Stimulated activated CD4-positive, alpha-beta T cell treated with anti-CD3 and anti-CD28 coated beads, TNF-alpha, amount 100 ng/mL, for 48 hours (primary cell): ENCODE data around the gene PDCL2.

Experiments used
- DNase-seq, 3 donors: peaks; one replicate each; pipeline ENCODE4 v3.0.0-alpha.2; 2020; ENCODE audit warnings: low read depth in 3 of 3

The PDCL2 gene

DNA sequence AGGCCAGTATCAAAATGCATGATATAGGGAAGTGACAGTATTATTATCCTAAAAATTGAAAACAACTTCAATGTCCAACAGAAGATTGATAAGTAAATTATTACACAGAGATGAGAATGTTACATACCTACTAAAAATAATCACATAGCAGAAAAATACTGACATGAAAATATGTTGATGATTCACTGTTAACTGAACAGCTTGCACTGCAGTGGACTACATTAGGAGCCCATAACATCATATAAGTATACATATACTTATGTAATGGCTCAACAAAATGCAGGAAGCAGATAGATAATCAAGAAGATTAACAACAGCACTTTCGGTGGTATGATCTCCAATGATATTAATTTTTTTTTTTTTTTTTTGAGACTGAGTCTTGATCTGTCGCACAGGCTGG is 52.4 kb downstream of the PDCL2 start:
- no peak for DNase-seq

DNA sequence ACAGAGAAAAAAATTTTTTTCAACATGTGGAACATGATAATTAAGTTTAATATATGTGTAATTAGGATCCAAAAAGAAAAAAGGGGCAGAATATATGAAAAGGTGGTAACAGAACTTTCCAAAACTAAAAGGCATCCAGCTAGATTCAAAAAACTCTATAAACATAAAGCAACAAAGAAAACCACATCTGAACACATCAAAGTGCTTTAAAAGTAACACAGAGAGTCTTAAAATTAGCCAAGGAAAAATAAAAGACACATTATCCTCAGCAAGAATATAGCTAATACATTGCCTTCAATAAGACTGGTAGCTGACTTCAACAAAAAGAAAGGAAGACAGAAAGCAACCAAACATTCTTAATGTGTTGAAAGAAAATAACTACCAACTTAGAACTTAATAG is 53.5 kb downstream of the PDCL2 start:
- no peak for DNase-seq

DNA sequence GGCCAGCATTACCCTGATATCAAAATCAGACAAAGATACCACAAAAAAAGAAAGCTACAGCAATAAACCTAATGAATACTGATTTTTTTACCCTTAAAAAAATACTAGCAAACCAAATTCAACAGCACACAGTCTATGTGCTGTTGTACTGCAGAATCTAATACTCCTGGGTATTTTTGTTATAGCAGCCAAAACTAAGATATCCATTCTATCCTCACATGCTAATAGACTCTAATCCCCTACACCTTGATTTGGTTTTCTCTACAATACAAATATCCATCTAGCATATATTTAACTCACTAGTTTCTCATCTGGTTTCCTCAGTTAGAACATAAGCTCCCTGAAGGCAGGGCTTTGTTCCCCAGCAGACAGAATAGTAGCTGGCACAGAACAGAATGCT is 57.7 kb downstream of the PDCL2 start:
- no peak for DNase-seq

DNA sequence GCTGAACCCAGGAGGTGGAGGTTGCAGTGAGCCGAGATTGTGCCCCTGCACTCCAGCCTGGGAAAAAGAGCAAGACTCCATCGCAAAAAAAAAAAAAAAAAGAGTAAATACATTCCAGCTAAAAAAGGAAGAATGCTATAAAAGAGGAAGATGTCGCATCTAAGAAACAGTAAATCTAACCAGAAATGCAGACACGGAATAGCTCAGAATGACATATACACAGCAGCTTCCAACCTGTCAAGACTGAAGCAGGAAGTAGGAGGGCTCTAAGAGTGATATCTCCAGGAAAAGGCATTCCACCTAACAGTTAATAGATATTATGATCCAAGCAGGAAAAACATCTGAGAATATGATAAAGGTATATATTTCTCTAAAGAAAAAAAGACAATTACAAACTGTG is 61.4 kb downstream of the PDCL2 start:
- DNase-seq = no peak

DNA sequence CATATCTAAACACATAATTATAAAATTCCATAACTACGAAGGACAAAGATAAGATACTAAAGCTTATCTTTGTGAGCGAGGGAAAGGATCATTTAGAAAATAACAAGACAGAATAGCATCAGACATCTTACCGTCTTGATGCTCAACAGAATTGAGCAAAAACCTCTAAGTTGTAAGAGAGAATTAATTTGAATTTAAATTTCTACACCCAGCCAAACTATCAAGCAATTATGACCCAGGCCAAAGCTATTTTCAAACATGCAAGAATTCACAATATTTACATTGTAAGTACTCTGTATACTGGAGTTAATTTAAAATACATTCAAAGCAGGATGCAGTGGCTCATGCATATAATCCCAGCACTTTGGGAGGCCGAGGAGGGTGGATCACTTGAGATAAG is 61.9 kb downstream of the PDCL2 start:
- DNase-seq = no peak

DNA sequence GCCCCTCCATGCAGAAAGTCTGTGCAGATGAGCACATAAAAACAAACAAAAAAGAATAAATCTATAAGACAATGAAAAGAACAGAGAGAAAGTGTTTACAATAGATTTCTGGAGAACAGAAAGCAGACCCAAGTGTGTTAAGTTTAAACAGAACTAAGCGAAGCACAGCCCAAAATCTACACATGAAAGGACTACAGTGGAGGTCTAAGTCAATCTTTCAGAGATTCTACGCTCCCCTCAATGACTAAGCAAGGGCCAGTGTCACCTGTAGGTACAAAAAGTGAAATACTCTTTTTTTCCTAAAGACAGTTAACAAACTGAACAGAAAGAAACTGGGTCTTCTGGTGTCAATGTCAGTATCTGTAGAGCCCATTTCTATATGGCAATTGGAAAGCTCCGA is 63.6 kb downstream of the PDCL2 start:
- no peak for DNase-seq

DNA sequence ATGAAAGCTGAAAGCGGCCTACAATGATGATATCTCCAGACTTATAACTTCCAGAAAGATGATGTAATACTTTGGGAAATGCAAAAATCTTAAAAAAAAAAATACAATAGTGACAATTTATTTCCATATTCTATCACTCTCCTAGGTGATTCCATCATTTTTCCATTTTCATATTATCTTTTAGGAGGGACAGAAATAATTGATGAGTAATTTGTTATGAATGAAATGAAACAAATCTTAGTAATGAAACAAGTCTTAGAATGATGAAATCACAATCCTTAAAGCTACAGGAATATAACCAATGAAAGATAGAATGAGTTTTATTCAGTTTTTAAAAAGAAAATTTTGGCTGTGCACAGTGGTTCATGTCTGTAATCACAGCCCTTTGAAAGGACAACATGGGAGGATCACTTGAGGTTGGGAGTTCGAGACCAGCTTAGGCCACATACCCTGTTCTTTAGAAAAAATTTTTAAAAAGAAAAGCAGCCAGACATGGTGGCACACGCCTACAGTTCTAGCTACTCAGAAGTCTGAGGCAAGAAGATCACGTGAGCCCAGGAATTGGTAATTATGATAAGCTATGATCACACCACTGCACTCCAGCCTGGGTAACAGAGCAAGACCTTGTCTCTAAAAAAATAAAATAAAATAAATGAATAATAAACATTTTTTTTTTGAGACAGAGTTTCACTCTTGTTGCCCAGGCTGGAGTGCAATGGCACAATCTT is 67.0 kb downstream of the PDCL2 start:
- no peak for DNase-seq

DNA sequence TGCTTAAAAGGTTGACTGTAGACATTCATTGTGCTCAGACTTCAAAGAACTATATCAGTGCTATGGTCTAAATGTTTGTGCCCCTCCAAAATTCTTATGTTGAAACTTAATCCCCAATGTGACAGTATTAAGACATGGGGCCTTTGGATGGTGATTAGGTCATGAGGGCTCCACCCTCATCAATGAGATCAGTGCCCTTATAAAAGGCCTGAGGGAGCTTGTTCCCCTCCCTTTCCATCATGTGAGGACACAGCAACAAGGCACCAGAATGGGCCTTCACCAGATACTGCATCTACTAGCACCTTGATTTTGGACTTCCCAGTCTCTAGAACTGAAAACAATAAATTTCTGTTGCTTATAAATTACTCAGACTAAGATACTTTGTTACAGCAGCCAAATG is 73.6 kb downstream of the PDCL2 start:
- DNase-seq = no peak

DNA sequence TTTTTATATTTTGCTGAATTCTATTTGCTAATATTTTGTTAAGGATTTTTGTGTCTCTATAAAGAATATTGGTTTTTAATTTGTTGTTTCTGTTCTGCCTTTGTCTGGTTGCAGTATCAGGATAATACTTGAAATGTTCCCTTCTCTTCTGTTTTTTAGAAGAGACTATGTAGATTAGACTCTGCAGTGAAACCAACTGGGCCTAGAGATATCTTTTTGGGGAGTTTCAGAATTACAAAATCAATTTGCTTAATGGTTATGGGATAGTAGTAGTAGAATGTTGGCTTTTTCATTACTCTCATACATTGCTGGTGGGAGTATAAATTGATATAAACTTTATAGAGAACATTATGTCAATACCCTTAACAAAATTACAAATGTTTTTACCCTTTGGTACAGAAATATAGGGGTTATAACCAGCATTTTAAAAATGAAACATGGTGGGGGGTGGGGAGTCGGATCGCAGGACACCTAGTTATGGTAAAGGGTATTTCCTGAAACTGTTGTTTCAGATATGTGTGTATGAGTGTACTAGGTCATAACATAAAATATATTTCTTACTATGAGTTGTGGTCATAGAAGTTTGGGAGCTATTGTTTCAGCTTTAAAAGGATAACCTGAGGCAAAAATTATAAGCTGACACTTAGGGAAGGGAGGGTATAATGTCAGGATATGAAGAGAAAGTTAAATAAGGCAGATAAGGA is 74.4 kb downstream of the PDCL2 start:
- no peak for DNase-seq

DNA sequence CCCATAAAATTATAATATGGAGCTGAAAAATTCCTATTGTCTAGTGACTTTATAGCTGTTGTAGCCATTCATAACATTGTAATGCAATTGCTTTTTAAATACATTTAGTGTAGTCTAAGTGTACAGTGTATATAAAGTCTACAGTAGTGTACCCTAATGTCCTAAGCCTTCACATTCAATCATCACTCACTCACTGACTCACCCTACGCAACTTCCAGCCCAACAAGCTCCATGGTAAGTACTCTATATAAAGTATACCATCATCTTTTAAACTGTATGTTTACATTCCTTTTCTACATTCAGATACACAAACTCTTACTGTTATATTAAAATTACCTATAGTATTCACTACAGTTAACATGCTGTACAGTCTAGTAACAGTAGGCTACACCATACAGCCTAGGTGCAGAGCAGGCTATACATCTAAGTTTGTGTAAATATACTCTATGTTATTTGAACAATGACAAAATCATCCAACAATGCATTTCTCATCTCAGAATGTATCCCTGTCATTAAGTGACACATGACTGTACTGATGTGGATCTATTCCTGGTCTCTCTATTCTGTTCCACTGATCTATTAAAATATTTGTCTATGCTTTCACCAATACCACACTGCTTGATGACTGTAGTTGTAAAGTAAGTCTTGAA is 79.0 kb downstream of the PDCL2 start:
- DNase-seq = no peak

DNA sequence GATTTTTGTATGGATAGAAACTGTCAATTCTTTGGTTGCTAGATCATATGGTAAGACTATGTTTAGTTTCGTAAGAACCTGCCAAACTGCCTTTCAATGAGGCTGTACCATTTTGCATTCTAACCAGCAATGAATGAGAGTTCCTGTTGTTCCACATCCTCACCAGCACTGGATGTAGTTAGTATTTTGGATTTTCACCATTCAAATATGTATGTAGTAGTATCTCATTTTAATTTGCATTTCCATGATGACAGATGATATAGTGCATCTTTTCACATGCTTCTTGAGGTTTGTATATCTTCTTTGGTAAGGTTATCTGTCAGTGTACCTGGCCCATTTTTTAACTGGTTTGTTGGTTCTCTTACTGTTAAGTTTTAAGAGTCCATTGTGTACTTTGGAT is 80.0 kb downstream of the PDCL2 start:
- no peak for DNase-seq

DNA sequence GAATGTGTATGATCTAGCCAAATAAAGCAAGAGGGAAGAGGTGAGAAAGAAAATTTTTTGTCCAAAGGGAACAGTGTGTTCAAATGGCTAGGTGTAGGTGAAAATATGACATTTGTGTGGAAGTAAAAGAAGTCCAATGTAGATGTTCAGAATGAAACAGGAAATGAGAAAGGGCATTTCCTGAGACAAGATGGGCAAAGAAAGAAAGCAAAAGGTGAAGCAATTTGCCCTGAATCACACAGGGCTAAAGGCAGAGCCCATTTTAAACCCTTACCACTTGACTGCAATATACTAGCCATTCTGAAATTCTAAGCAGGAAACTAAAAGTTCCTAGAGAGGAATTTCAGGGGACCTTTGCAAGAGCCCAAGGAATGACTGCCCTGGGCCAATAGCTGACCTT is 81.4 kb downstream of the PDCL2 start:
- DNase-seq = no peak

DNA sequence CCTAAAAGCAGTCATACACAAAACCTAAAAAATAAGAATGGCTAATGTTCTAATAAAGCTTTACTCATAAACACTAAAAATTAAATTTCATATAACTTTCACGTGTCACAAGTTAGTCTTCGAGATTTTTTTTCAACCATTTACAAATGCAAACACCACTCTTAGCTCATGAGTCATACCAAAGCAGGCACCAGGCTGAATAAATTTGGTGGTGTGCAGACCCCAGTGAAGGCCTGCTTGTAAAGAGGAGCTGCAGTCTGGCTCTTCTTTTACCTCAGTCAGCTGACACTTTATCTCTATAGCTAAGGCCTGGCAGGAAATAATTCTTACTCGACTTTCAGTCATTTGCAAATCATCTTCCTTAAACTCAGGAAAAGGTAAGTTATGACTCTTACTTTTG is 82.8 kb downstream of the PDCL2 start:
- no peak for DNase-seq

DNA sequence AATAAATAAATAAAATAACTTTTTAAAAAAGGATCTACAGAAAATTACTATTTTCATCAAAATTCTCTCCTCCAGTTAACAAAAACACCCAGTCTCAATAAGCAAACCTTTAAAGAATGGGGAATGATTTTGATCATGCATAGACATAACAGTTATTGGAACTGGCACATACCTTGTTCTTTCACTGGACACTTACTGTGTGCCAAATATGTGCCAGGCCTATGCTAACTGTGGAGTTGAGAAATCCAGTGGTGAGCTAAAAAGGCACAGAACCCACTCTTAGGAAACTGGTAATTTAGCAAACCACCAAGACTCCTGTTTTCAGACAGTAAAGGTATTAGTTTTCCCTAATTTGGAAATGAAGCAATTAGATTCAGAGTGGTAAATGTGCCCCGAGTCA is 84.4 kb downstream of the PDCL2 start:
- DNase-seq = no peak
